NCI-H82 treated with DMSO at 0.1 percent for 48 hours (cell line): ENCODE measurements around the gene ABCC4.

Source experiments
- DNase-seq: peaks from one replicate; lab custom pipeline; 2025; ENCODE audit not compliant: unreplicated experiment; lab: John Stamatoyannopoulos, UW

Gene ABCC4

DNA sequence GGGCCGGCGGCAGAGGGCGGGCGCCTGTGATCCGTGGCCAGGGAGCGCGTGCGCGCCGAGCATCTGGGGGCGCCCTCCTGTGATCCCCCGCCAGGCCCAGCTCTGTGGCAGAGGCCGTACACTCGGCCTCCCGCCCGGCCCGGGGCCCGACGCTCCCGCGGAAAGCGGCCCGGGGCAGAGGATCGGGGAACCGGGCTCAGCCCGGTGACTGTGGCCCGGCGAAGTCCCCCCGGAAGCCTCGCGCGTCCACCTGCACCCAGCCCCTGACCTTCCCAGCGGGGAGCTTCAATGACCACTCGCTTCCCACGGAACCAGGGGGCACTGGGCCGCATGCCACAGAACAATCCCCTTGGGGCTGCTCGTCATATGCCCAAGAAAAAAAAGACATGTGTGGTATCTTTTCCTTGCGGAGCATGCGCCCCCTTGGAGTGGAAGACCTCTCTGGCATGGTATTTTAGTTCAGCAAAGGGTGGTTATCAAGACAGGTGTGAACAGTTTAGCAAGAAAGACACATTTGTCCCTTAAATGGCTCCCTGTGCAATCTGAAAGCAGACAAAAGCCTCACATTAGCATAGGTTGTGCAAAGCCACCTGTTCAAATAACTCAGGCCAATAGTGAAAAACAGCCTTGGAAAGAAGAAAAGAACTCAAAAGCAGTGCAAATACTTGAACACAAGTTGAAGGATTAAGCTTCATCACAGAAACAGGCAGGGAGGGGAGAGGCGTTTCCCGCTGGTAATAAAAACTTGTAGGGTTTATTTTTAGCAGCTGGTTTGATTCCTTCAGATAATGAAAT lies 298.0 kb downstream of the ABCC4 start:
- DNase-seq = no peak

GRCh38 chr13:95002126-95002525 lies 299.1 kb downstream of the ABCC4 start:
- no peak for DNase-seq

DNA sequence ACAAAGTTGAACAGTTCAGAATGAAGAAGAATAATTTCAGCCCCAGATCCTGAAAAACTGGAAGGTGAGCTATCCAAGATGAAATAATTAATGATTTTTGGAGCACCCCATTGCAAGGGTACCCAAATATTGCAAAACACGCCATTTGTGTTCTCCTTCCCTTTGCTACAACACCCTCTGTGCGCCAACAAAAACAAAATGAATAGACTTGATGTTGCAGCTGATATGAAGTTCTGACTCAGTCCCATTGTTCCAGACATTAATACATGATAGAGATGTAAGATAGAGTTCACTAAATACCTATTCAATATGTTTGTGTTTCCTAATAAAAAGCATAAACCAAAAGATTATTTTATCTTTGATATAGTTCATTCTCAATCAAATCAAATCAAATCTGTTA lies 301.4 kb downstream of the ABCC4 start:
- DNase-seq = no peak

DNA sequence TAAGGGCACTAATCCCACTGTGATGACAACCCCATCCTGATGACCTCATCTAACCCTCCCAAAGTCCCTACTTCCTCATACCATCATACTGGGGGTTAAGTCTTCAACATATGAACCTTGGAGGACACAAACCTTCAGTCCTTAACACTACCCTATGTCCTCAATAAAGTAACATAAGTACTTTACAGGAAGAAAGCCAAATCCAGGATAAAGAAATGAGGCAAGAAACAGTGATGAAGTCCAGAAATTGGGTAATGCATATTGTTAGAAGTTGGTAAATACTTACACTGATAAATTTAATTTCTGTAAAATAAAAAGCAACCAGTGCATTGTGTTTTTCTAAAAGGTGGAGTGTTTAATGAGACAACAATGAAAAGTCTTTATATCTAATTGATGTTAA lies 304.1 kb downstream of the ABCC4 start:
- no peak for DNase-seq

DNA sequence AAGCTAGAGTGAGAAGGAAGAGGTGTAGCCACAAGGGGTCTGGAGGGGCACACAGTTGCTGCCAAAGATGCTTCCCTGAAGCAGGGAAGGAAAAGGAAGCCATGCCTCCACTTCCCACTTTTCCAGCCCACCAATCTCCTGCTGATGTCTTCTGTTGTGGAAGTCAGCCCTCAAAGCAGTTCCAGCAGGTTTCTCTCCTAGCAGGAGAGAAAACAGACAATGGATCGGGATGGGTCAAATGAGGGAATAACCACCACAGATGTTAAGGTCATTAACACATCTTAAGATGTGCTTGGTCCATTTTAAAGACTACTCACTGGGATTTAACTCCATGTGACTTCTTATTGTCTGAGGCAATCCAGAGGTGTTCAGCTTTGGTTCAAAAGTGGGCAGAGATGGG lies 304.8 kb downstream of the ABCC4 start:
- DNase-seq = no peak

DNA sequence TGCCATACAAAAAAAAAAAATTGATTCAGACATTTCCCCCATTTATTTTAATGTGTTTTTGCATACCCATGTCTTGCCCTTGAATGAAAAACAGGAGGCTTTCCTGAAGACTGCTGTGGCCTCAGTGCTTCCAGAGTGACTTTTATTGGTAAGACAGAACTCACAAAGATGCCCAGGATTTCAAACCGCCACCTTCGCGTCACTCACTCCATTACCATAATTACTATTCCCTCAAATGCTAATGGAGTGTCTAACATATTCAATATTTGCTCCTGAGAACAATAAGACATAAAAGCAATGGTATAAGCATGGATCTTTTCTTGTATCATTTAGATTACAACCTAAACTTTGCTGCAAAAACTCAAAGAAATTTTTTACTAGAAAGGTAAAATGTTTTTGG lies 306.7 kb downstream of the ABCC4 start:
- DNase-seq = no peak

DNA sequence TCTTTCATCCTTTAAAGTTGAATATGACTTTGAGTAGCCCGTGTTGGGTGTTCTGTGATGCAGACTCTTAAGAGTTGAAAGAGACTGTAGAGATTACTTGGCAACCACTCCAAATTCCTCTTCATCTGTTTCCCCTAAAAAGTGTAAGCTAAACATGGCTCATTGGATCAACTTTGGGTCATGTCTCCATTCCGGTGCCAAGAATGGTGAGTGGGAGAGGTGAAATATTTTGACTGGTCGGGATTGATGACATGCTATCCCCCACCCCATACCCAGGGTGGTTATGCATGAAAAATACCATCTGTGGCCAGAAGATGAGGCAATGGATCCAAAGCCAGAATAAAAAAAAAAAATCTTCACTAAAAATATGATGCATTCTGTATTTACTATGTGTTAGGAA lies 307.6 kb downstream of the ABCC4 start:
- DNase-seq = no peak

GRCh38 chr13:94992036-94992960 lies 309.0 kb downstream of the ABCC4 start:
- no peak for DNase-seq

DNA sequence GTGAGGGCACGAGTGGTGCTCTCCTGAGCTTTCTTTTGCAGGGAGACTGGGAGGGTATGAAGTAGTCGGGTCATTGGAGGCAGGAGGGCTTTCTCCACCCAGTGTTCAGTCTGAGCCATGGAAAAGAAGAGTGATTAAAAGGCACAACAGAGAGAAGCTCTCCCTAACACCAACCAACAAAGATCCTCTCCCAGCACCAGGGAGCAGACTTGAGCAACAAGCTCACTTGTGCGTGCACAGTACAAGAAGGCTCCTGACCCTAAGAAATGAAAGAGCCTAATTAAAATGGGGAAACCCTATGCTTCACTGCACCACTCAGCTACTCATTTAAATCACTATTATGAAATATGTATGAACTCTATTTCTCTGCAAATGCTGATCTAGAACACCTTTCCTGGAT lies 312.6 kb downstream of the ABCC4 start:
- DNase-seq = no peak

DNA sequence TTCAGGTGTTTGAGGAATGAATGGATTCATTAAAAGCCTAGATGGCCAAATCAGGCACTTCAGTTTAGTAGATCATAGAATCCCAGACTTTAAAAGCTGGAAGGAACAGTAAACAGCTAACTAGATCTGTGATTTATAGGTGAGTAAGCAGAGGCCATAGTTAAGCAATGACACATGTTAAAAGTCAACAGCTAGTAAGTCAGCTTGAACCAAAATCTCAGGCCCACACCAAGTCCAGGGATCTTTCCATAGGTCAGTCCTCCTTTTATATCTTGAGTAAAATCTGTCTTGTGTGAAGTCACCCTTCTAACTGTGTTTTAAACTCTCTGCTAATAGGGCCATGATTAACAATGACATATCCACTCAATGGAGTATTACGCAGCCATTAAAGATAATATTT lies 313.4 kb downstream of the ABCC4 start:
- no peak for DNase-seq

DNA sequence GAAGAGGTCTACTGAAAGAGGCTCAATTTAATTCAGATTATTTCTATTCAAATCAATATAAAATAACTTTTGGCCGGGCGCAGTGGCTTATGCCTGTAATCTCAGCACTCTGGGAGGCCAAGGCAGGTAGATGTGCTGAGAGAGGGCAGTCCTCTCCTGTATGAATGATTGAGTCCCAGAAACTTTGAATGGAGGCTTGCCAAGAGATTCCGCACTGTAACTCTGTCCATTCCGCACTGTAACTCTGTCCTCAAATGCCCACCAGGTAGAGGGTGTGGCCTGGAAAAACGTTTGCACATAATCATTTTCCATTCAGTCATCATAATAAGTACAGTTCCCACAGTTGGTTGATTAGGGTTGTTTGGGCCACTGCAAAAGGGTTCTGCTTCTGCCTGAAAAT lies 314.2 kb downstream of the ABCC4 start:
- no peak for DNase-seq

- DNase-seq = no peak
Measured at GRCh38 chr13:94984958-94985357, 316.3 kb downstream of the ABCC4 start.

DNA sequence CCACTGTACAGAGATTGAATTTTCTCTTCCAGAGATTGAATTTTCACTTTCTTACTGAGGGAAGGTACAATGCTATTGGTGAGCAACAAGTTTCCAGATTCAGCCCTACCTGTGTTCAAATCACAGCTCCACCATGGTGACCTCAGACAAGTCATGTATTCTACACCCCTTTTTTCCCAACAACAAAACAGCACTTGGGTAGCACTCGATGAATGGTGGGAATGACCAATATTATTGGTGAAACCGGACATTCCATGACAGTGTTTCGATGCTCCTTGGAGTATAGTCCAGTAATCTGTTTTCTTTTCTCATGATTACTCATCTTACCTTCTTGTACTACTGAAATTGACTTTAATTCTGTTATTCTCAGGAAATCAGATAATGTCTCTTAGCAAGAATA lies 322.7 kb downstream of the ABCC4 start:
- DNase-seq = no peak

DNA sequence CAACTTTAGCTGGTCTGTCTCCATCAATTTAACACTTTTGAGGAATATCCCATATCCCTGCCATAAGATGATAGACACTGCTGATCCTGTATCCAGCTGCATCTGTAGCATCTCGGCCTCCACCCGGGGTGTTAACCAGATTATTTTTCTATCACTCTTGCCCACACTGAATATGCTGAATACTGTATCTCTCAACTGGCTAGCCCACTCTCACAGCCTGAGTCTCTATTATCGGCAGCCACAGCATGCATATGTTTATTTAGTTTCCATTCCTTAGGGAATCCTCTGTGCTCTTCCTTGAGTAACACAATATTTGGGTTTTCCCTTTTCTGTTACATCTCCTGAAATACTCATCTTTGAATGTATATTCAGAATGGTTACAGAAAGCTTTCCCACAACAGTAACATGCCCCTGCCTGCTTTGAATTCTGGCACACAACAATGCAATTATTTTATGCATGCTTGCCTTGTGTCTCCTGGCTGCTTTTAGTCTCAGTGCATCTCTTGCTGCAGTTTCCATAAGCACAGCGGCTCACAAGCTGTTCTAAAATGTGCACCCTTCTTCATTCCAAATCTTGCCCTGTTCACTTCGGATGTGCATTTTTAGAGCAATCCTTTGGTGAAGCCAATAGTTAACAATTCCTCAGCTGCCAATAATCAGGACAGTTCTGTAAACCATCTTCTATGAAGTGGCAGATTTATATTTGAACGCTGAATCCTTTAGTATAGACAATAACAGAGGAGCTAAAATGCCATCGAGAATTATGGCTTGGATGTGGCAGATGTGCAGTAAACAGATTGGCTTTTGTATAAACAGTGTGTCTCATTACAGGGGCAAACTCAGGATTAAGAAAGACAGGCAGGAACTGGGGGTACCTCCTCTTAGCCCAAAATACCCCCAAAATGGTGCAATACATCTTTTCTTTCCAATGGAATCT lies 327.0 kb downstream of the ABCC4 start:
- no peak for DNase-seq

- no peak for DNase-seq
Measured at GRCh38 chr13:94972262-94972661, 329.0 kb downstream of the ABCC4 start.
